Measurements from ENCODE around the gene TPX2. TPM values are rescaled to one million over a fixed set of nuclear protein-coding genes. Genes with fewer than 3 reads are reported as not detected.

TPX2 gene
- polyA plus RNA-seq, 1 donor from 2014 or later: 2.1 TPM

DNA sequence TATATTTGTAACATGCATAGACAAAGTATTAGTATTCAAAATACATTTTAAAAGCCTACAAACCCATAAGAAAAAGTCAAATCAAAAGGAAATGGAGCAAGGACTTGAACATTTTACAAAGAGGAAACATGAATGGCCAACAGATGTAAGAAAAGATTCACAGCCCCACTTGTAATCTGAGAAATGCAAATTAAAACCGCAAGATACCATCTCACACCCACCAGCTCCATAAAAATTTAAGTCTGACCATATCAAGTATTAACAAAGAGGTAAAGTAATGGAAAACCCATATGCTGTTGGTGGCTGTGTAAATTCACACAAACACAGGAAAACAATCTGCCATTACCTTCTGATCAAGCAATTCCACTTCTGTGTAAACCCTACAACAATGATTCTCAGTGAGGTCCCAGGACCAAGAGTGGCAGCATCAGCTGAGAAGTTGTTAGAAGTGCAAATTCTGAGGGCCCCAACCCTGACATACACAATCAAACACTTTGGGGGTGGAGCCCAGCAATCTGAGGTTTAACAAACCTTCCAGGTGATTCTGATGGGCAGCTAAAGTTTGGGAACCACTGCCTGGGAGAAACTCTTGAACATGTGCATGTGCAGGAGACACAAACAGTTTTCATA is 47.3 kb upstream of the TPX2 start (continued):
- TF ChIP-seq EZH2 (IDR thresholded peaks at IDR 0.05; ENCODE audit: borderline replicate concordance, insufficient read depth, low read length, poor library complexity, severe bottlenecking) (no peak), POLR2AphosphoS5 (IDR thresholded peaks at IDR 0.05) (no peak)

DNA sequence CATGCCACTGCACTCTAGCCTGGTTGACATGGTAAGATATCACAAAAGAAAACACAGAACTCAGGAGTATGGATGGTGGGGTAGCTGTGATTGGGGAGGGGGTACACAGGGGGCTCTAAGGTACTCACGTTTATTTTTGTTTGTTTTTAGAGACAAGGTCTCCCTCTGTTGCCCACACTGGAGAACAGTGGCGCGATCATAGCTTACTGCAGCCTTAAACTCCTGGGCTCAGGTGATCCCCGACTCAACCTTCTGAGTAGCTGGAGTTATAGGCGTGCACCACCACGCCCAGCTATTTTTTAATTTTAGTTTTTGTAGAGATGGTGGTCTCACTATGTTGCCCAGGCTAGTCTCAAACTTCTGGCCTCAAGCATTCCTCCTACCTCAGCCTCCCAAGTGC is 45.7 kb upstream of the TPX2 start:
- Histone ChIP-seq H3K27me3 (ENCODE audit: insufficient read depth, low read depth, low read length) (no peaks in the 10 kb centered on the region), H3K4me2 (ENCODE audit: low read length) (no peak overlapping the region), H3K9ac (ENCODE audit: low read length) (no peak overlapping the region)

DNA sequence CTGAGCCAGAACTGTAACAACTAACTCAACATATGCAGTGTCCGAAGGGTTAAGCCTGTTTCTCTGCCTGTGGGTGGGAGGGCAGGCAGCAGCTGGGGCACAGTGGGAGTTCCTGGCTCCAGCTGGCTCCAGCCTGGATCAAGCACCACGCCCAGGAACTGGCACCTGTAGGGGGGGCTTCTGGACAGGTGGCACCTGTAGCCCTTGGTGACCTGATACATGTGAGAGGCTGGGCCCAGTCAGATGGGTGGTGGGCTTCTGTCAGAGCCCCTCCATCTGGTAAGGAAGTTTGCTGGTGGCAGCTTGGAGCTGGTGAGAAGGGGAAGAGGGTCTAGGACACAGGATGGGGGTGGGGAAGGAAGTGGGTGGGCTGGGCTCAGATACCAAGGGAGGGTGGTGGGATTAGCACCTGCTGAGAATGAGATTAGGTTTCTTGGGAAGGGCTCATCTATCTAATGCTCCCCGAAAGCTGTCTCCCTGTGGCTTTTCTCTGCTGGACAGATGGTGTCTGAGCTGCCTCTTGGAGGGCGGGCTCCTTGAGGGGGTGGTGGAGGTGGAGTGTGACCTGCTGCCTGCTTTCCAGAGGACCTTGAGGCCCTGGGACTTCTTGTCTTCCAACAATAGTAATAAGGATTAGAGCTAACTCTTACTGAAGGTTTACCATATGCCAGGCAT is 45.0 kb upstream of the TPX2 start:
- H3K27ac ChIP-seq (ENCODE audit: low read length): no peak overlapping the region
- no peaks in the 10 kb centered on the region for H4K20me1 ChIP-seq (ENCODE audit: insufficient read depth)
- H3F3A ChIP-seq (ENCODE audit: insufficient read depth, low read length, poor library complexity, severe bottlenecking): no peaks in the 10 kb centered on the region
- H3K4me3 ChIP-seq (ENCODE audit: low read length): no peak overlapping the region
- peaks cover 6% of the 10 kb centered on the region for H3K36me3 ChIP-seq (ENCODE audit: insufficient read depth, low read length)
- H3K79me2 ChIP-seq (replicated peaks; ENCODE audit: insufficient read depth, low read length): peaks cover 23% of the 10 kb centered on the region
- no peaks in the 10 kb centered on the region for H3K27me3 ChIP-seq (ENCODE audit: insufficient read depth, low read depth, low read length)
- H3K9ac ChIP-seq (ENCODE audit: low read length): no peak overlapping the region
- H3K9me3 ChIP-seq (ENCODE audit: low read length): no peaks in the 10 kb centered on the region
- H3K9me2 ChIP-seq (ENCODE audit: insufficient read depth, low read length): no peaks in the 10 kb centered on the region
- H2AFZ ChIP-seq (ENCODE audit: low read depth, low read length): no peak overlapping the region
- H3K4me2 ChIP-seq (ENCODE audit: low read length): no peak overlapping the region
- no peak for TF ChIP-seq POLR2AphosphoS5 (IDR thresholded peaks at IDR 0.05)
- no peak for TF ChIP-seq EZH2 (IDR thresholded peaks at IDR 0.05; ENCODE audit: borderline replicate concordance, insufficient read depth, low read length, poor library complexity, severe bottlenecking)
- no peak for TF ChIP-seq SMC3 (conservative IDR thresholded peaks at IDR 0.05; ENCODE audit: poor library complexity)
- TF ChIP-seq, protein P1, sequence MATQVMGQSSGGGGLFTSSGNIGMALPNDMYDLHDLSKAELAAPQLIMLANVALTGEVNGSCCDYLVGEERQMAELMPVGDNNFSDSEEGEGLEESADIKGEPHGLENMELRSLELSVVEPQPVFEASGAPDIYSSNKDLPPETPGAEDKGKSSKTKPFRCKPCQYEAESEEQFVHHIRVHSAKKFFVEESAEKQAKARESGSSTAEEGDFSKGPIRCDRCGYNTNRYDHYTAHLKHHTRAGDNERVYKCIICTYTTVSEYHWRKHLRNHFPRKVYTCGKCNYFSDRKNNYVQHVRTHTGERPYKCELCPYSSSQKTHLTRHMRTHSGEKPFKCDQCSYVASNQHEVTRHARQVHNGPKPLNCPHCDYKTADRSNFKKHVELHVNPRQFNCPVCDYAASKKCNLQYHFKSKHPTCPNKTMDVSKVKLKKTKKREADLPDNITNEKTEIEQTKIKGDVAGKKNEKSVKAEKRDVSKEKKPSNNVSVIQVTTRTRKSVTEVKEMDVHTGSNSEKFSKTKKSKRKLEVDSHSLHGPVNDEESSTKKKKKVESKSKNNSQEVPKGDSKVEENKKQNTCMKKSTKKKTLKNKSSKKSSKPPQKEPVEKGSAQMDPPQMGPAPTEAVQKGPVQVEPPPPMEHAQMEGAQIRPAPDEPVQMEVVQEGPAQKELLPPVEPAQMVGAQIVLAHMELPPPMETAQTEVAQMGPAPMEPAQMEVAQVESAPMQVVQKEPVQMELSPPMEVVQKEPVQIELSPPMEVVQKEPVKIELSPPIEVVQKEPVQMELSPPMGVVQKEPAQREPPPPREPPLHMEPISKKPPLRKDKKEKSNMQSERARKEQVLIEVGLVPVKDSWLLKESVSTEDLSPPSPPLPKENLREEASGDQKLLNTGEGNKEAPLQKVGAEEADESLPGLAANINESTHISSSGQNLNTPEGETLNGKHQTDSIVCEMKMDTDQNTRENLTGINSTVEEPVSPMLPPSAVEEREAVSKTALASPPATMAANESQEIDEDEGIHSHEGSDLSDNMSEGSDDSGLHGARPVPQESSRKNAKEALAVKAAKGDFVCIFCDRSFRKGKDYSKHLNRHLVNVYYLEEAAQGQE (IDR thresholded peaks at IDR 0.05; ENCODE audit: borderline replicate concordance): no peak
- no peak for TF ChIP-seq MXI1 (conservative IDR thresholded peaks at IDR 0.05; ENCODE audit: poor library complexity, severe bottlenecking)
- TF ChIP-seq EP300 (conservative IDR thresholded peaks at IDR 0.05; ENCODE audit: poor library complexity, severe bottlenecking): no peak
- TF ChIP-seq RAD21 (conservative IDR thresholded peaks at IDR 0.05): no peak
- no peak for TF ChIP-seq TAF1 (IDR thresholded peaks at IDR 0.05; ENCODE audit: low read depth)

More for the DNA sequence above, 45.7 kb upstream of the TPX2 start:
- H4K20me1 ChIP-seq (ENCODE audit: insufficient read depth): no peaks in the 10 kb centered on the region
- no peak overlapping the region for H3K27ac ChIP-seq (ENCODE audit: low read length)
- H3K79me2 ChIP-seq (replicated peaks; ENCODE audit: insufficient read depth, low read length): peaks cover 23% of the 10 kb centered on the region
- peaks cover 11% of the 10 kb centered on the region for H3K36me3 ChIP-seq (ENCODE audit: insufficient read depth, low read length)
- TF ChIP-seq POLR2AphosphoS5 (IDR thresholded peaks at IDR 0.05) (no peak), EZH2 (IDR thresholded peaks at IDR 0.05; ENCODE audit: borderline replicate concordance, insufficient read depth, low read length, poor library complexity, severe bottlenecking) (no peak), SMC3 (conservative IDR thresholded peaks at IDR 0.05; ENCODE audit: poor library complexity) (no peak), TAF1 (IDR thresholded peaks at IDR 0.05; ENCODE audit: low read depth) (no peak), EP300 (conservative IDR thresholded peaks at IDR 0.05; ENCODE audit: poor library complexity, severe bottlenecking) (no peak), MXI1 (conservative IDR thresholded peaks at IDR 0.05; ENCODE audit: poor library complexity, severe bottlenecking) (no peak), RAD21 (conservative IDR thresholded peaks at IDR 0.05) (no peak)
- TF ChIP-seq, protein P2, sequence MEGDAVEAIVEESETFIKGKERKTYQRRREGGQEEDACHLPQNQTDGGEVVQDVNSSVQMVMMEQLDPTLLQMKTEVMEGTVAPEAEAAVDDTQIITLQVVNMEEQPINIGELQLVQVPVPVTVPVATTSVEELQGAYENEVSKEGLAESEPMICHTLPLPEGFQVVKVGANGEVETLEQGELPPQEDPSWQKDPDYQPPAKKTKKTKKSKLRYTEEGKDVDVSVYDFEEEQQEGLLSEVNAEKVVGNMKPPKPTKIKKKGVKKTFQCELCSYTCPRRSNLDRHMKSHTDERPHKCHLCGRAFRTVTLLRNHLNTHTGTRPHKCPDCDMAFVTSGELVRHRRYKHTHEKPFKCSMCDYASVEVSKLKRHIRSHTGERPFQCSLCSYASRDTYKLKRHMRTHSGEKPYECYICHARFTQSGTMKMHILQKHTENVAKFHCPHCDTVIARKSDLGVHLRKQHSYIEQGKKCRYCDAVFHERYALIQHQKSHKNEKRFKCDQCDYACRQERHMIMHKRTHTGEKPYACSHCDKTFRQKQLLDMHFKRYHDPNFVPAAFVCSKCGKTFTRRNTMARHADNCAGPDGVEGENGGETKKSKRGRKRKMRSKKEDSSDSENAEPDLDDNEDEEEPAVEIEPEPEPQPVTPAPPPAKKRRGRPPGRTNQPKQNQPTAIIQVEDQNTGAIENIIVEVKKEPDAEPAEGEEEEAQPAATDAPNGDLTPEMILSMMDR (IDR thresholded peaks at IDR 0.05; ENCODE audit: poor library complexity, severe bottlenecking): no peak
- TF ChIP-seq, protein P1 (IDR thresholded peaks at IDR 0.05; ENCODE audit: borderline replicate concordance): no peak
- H3K9me2 ChIP-seq (ENCODE audit: insufficient read depth, low read length): no peaks in the 10 kb centered on the region
- H3K9me3 ChIP-seq (ENCODE audit: low read length): no peaks in the 10 kb centered on the region
- H3K4me3 ChIP-seq (ENCODE audit: low read length): no peak overlapping the region
- H2AFZ ChIP-seq (ENCODE audit: low read depth, low read length): no peak overlapping the region
- H3F3A ChIP-seq (ENCODE audit: insufficient read depth, low read length, poor library complexity, severe bottlenecking): no peaks in the 10 kb centered on the region
